NOMO-1 (cell line): ENCODE measurements around the gene DYRK1A.
A peak's percentile ranks its signal among the peaks of the same experiment; 100 is the strongest.

Source experiments
- DNase-seq, 2 experiments: peaks; one replicate each; lab custom pipeline; 2025; ENCODE audit not compliant: unreplicated experiment in 2 of 2; lab: John Stamatoyannopoulos, UW

Gene DYRK1A

GRCh38 chr21:37443683-37444082 is 77.1 kb downstream of the DYRK1A start:
- DNase-seq = no peak

DNA sequence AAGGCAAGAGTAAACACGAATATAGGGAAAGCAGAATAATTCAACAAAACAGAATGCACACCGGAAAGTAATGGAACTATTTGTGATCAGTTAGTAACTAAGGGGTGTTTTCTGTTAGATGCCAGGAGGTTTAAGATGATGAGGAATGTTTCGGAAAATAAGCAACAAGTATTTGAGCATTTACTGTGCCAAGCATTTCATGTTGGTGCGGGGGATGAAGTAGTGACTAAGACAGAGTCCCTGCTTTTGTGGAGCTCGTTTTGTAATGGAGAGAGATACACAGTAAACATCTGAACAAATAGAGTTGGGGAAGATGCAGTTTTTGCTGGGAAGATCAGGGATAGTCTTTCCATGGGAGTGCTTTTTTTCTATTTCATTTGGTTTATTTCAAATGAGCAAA is 78.7 kb downstream of the DYRK1A start:
- DNase-seq = no peak

DNA sequence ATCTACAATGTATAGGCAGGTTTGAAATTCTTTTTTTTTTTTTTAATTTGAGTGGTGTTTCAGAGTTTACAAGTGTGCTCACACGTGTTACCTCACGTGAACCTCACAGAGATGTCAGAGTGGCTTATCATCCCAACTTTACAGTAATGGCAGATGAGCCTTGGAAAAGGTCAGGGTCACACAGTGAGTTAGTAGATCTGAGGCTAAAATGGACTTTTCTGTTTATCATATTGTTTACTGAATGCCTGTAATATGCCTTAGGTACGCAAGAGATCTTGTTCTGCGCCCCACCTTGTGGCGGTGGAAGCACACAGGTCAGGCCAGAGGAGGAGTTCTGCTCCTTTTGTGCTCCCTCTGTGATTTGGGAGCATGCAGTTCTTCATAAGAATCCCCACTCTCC is 80.0 kb downstream of the DYRK1A start:
- DNase-seq = no peak

DNA sequence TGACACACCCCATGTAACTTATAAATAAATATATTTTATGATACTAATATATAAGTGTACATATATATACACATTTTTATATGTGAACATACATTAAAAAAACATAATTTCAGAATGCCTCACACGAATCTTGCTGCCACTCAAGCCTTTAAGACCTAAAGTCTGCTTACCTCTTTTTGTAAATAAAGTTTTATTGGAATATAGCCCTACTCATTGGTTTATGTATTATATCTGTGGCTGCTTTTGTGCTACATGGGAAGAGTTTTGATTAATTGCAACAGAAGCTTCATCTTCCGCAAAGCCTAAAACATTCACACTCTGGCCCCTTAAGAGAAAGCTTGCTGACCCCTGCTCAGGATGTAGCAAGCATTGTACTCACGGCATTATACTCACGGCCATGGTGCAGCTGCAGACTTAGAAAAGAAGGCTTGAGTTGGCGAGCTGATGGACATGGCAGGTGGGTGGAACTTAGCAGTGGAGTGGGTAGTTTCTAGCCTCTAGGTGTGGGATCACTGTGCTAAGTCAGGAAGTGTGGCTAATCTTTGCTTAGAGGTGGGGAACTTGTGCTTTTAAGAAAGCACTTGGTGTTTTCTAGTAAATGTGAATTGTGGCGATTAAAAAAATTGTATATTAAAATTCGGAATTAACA is 80.8 kb downstream of the DYRK1A start:
- DNase-seq = no peak

- no peak for DNase-seq
These were observed 82.8 kb downstream of the DYRK1A start for GRCh38 chr21:37449302-37449937.

- no peak for DNase-seq
These were observed 83.9 kb downstream of the DYRK1A start for GRCh38 chr21:37450445-37450941.

- DNase-seq = no peak
These were observed 84.9 kb downstream of the DYRK1A start for GRCh38 chr21:37451446-37451845.

- DNase-seq = no peak
These were observed 85.7 kb downstream of the DYRK1A start for GRCh38 chr21:37452227-37452626.

- no peak for DNase-seq
These were observed 86.8 kb downstream of the DYRK1A start for GRCh38 chr21:37453350-37453749.

- DNase-seq = no peak
These were observed 88.4 kb downstream of the DYRK1A start for GRCh38 chr21:37454869-37455503.

DNA sequence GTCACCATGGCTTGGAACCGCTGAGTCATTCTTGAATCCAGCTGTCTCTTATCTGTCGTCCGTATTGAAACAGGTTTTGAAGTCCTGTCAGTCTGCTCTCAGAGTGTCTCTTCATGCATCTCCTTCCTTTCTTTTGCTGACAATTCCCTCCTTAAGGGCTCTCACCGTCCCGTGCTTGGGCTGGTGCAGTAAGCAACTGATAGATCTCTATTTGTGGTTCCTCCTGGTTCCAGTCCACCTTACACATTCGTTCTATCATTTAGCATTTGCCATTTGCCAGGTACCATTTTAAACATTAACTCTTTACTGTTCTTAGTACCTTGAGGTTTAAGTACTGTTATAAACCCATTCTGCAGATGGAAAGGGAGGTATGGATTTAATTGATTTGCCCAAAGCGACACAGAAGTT is 88.9 kb downstream of the DYRK1A start:
- no peak for DNase-seq

DNA sequence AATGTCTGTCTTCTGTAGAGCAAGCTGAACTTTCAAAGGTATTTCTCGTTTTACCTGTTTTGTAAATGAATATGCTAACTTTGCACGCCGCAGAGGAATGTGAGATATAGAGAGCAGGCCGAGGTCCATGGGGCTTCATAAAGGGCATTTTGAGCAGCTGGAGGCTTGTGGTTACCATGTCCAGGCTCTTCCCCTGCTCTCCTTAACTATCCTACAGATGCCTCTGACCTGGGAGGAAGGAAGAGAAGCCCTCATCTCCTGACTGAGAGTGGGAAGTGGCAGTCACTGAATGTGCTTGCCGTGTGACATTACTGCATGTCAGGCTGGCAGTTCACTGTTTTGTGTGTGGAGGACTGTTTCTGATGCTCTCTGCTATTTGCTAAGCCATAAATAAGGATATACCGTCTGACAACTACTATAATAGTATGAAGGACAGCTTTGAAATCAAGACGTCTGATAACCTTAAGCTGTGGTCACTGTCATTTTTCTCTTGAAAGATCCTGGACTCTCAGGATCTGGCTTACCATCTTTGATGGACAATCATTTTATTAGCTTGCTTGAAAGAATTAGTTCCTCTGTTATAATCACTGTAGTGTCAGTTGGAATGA is 92.2 kb downstream of the DYRK1A start:
- DNase-seq = no peak

DNA sequence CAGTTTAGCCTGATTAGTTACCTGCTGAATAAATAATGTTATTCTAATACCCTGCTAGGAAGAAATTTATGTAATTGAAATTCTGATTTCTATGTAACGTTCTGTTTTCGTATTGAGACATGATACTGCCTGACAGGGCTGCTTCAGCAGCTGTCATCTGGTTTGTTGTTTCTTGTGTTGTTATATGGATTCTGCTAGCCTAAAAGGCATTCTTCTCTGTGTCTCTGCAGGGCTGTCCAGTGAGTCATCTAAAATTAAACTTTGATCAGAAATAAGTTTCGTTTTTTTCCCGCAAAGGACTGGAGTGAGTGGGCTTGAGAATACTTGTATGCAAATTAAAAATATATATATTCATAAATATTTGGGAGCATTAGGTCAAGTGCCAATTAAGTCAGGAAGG is 93.0 kb downstream of the DYRK1A start:
- no peak for DNase-seq

DNA sequence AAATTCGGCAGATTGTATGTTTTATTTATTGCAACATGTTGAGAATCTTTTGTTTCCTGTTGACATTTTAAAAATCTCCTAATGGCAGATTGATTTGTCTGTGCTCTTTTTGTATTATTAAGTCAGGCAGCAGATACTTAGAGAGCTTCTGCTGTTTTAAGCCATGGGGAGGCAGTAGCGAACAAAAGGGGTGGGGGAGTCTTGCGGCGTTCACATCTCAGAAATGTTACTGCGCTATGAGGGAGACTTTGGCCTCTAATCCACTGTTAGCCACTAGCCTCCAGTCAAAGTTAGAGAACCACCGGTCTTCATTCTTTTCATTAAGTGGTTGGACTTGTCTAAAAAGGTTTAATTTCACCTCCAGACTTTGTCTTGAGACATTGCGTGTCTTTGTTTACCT is 93.6 kb downstream of the DYRK1A start:
- DNase-seq = no peak

- no peak for DNase-seq
These were observed 94.9 kb downstream of the DYRK1A start for GRCh38 chr21:37461479-37461878.

DNA sequence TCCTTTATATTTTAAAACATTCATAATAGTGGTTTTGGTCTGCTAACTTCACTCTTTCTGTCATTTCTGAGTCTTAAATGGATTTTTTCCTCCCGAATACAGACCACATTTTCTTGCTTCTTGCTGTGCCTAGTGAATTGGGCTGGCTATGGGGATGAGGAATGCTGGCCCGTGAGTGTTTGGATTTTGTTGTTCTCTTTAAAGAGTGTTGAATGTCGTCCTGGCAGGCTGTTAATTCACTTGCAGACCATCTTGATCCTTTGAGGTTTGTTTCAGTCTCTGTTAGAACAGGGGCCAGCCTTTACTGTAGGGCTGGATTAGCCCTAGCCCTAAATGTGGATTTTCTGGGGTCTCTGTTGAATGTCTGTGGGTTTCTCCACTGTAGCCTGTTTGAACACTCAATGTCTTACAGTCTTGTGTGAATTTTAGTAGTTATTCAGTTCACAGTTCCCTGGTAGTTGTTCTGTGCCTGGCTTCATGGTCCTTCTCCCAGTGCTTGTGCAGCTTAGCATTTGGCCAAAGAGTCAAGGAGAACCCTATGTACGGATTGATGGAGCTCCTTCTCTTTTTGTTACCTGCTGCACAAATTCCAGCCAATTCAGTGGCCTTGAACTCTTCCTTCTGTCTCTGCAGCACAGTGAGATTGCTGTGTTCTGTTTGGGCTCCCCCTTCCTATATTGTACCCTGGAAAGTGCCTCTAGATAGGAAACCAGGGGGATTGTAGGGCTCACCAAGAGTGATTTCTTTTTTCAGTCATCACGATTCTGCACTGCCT is 95.7 kb downstream of the DYRK1A start:
- no peak for DNase-seq

DNA sequence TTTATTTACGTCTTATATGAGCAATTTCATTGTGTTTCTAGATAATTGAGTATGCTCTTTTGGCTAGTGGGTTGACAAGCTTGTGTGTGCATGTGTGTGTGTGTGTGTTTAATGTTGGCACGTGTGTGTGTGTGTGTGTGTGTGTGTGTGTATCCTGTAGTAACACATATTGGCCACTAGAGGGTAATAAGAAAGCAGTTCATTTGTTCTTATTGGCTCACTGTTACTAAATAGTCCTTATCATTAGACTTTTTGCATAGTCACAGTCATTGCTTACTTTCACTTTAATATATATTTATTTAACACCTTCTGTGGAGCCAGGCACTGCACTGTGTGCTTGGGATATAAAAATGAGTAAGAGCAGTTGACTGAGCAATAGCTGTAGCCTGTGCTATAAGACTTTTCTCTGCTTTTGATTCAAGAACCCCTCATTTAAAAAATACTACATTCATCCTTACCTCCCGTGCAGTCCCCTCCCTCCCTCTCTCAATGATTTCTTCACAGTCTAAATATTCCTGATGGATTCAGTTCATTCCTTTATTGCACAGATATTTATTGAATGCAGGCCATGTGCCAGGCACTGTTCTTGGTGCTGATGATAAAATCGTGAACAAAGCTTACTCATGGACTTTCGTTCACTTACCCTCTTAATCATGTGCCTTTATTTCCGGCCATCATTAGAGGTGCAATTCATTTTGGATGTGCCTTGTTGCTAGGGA is 96.7 kb downstream of the DYRK1A start:
- DNase-seq = peak in 1 of 2 experiments; percentile 41

DNA sequence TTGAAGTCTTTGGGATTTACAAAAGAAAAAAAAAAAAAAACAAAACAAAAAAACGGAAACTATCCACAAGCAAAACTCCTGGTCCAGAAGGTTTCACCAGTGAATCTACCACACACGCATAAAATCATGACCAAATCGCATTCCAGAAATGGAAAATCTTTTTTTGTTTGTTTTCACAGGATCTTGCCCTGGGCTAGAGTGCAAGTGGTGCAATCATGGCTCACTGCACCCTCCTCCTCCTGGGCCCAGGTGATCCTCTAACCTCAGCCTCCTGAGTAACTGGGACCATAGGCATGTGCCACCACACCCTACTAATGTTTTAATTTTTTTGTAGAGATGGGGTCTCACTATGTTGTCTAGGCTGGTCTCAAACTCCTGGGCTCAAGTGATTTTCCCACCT is 100.5 kb downstream of the DYRK1A start:
- no peak for DNase-seq

DNA sequence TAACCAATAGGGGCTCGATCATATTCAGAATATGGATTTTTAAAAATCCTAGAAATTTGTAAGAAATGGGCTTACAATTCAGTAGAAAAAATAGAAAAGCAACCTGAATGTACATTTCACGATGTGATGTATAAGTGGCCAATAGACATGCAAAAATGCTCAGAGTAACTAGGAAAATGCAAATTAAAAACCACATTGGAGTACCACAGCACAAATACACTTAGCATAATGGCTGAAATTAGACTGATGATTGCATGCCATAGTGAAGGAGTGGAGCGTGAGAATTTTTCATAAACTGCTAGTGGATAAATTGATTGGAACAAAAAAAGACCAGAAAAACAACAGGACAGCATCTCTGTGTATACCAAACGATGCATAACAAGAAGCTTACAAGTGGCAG is 102.3 kb downstream of the DYRK1A start:
- no peak for DNase-seq

GRCh38 chr21:37469441-37469840 is 102.9 kb downstream of the DYRK1A start:
- DNase-seq = no peak
